ENCODE data around the gene HOXB4.

GRCh38 chr17:48571826-48572417 is 6.2 kb downstream of the HOXB4 start:
- no peak for TF ChIP-seq MAZ (IDR thresholded peaks at IDR 0.05; ENCODE audit: borderline replicate concordance, low read depth, low read length)
- no peak for TF ChIP-seq POLR2A (IDR thresholded peaks at IDR 0.05; ENCODE audit: low read depth, low read length)
- TF ChIP-seq, protein P1, sequence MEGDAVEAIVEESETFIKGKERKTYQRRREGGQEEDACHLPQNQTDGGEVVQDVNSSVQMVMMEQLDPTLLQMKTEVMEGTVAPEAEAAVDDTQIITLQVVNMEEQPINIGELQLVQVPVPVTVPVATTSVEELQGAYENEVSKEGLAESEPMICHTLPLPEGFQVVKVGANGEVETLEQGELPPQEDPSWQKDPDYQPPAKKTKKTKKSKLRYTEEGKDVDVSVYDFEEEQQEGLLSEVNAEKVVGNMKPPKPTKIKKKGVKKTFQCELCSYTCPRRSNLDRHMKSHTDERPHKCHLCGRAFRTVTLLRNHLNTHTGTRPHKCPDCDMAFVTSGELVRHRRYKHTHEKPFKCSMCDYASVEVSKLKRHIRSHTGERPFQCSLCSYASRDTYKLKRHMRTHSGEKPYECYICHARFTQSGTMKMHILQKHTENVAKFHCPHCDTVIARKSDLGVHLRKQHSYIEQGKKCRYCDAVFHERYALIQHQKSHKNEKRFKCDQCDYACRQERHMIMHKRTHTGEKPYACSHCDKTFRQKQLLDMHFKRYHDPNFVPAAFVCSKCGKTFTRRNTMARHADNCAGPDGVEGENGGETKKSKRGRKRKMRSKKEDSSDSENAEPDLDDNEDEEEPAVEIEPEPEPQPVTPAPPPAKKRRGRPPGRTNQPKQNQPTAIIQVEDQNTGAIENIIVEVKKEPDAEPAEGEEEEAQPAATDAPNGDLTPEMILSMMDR (conservative IDR thresholded peaks at IDR 0.05; ENCODE audit: low read depth, low read length) = no peak
- TF ChIP-seq RCOR1 (IDR thresholded peaks at IDR 0.05; ENCODE audit: insufficient replicate concordance, low read length) = no peak
